HTR-8/SVneo (cell line): ENCODE data around the gene PHF23.
"Not testable (repeated sequence)": the region's sequence is repeated elsewhere in the genome, so short reads cannot be mapped to it uniquely, and the experiment has no call there.

Source experiments
- DNase-seq: peaks from one replicate; pipeline ENCODE4 v3.0.0; 2011; ENCODE audit warnings: low spot score, mixed read lengths; ENCODE audit not compliant: insufficient read length
- FAIRE-seq: peaks from 2 replicates; lab custom pipeline; 2011; peaks lifted over from hg19 to GRCh38; lab: Jason Lieb, UNC

PHF23 gene

GRCh38 chr17:7259555-7259889 lies 20.3 kb upstream of the PHF23 start:
- no peak for FAIRE-seq
- DNase-seq, result no peak

DNA sequence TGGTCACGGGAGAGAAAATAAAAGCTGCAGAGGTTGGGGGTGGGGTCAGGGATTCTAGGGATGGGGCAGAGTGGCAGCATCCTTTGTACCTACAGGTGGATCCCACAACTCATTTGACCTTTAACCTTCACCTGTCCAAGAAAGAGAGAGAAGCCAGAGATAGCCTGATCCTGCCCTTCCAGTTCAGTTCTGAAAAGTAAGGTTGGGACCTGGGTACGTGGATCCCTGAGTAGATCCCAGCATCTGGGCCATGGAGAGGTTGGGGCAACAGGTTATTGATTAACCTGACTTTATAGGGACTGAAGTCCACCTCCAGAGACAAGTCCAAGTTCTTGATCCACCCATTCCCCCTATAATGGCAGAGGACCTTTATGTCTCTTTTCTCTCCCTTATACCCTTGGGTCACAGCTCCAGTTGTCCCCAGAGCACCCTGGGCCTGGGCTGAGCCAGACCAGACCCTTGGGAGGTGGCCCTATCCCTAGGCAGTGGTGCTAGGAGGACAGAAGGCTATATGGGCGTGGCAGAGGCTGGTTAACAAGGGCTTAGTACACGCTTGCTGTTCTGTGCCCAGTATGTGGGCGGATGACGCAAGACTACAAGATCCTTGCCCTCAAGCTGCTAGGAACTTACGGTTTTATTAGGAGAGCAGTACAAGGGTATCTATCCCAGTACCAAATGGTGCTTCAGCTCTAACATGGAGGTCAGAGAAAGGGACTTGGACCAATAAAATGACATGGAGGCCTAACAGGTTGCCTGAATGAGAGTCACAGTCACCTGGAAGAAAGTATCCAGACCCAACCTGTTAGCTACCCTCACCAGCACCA lies 19.7 kb upstream of the PHF23 start:
- DNase-seq, result no peak
- no peak for FAIRE-seq

DNA sequence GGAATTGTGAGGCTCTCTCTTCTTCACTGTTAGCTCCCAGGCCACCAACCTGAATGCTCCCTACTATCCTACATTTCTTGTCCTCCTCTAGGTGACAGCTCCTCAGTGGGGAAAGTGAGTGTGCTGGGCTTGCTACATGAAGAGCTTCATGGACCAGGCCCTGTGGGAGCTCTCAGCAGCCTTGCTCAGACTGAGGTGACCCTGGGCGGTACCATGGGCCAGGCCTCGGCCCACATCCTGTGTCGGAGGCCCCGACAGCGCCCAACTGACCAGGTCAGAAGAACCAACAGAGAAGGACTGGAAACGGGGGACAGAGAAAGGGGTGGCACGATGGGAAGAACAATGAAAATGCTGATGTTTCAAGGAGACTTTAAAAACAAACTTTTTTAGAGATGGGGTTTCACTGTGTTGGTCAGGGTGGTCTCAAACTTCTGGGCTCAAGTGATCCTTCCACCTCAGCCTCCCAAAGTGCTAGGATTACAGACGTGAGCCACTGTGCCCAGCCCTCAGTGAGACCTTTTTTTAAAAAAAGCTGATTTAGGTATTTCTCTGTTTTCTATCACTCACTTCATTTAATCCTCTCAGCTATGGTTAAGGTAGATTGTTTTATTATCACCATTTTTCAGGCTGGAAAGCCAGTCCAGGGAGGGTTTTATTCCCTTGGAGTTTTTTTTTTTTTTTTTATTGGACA lies 17.7 kb upstream of the PHF23 start:
- no peak for FAIRE-seq
- no peak for DNase-seq

DNA sequence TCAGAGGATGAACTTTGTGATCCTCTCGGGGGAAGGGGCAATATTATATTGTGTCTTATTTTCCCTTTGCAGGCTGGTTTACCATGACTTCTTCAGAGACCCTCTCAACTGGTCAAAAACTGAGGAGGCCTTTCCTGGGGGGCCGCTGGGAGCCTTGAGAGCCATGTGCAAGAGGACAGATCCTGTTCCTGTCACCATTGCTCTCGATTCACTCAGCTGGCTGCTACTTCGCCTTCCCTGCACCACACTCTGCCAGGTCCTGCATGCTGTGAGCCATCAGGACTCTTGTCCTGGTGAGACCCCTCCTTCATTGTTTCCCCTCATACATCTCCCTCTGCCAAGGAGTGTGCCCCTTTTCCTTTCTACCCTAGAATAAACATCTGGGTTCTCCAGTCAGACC lies 15.3 kb upstream of the PHF23 start:
- no peak for DNase-seq
- no peak for FAIRE-seq

DNA sequence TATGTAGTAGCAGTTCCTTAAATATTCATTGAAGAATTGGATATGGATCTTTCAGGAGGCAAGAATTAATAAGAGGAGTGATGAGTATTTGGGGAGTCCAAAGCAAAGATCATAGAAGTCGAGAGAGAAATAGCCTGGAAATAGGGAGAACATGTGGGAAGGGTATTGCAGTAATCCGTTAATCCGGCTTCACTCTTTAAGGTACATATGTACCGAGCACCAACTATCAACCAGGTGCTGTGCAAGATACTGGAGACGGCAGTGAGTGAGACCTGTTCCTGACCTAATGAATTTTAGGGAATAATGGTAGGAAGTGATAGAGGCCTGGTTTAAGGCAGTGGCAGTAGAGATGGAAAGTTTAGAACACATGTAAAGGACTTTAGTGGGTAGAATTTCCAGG lies 13.8 kb upstream of the PHF23 start:
- no peak for DNase-seq
- no peak for FAIRE-seq

DNA sequence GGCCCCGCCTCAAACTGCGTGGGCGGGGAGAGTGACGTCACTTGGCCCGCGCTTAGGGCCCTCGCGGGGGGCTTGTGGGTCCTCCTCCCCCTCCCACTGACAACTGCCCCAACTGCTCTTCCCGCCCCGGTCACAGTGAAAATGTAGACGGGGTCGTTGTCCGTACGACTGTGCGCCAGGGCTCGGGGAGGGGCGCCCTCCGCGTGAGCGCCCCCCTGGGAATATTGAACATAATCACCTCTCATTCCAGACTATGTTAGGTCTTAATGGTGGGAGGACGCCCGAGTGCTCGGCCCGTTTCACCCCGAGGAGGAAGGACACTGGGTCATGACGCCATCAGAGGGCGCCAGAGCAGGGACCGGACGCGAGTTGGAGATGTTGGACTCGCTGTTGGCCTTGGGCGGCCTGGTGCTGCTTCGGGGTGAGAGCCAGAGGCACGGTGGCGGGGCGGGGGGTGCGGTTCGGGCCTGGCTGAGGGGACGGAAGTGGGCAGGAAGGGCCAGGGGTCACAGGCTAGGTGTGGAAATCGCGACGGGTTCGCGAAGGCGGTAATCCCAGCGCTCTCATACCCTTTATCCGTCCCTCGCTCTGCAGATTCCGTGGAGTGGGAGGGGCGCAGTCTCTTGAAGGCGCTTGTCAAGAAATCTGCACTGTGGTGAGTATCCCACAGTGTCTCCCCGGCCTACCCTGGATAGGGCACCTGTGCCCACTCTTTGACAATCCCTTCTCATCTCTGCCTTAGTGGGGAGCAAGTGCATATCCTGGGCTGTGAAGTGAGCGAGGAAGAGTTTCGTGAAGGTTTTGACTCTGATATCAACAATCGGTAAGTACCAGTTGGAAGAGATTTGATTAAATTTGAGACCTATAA lies 13.2 kb upstream of the PHF23 start, which contains the start of gene ELP5:
Gene ELP5, plus strand, starts transcription at position 40 of the 868 bp plus-strand sequence. Its CDS starts 336 bp downstream, at position 376.
- FAIRE-seq, result no peak
- DNase-seq, result peak; percentile 97

- peak; percentile 99 for DNase-seq
Measured at GRCh38 chr17:7251661-7252175, 12.5 kb upstream of the PHF23 start, which contains the start of gene CTDNEP1. CTDNEP1 (minus strand) TSS chr17:7251734; CDS start chr17:7251296, 438 bp downstream.

DNA sequence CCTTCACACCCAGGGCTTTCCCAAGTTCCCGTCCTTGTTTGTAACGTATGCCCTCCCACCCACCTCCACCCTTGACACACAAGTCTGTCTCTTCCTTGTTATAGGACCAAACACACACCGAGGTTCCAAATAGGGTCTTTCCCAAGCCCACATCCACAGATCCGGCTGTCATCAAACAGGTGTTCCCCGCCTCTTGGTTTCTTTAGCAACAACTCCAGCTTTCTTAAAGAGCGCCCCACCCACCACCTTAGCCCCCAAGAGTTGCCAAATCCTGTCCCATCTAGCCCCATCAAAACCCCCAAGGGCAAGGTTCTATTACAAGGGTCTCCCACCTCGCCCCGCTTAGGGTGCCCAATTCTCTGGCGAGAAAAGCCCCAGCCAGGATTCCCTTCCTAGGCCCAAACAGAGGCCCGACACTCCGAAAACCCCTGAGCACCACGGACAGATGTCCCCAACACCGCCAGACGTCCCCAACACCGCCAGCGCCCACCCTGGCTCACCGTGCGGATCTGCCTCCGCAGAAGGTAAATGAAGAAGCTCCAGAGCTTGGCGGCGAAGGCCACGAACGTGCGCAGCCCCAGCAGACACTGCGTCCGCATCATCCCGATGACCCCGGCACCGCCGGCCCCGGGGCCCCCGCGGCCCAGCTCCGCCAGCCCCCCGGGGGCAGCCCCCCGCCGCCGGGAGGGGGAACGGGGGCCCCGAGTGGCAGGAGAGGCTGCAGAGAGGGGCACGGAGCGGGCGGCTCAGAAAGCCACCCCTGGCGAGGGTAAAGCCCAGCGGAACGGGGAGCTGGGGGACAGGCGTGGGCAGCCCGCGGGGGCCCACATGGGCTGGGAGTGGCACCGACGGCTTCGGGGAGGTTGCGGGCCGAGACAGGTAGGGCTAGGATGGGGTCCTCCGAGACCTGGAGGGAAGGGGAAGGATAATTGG lies 11.7 kb upstream of the PHF23 start:
- no peak for FAIRE-seq

More at GRCh38 chr17:7251661-7252175, 12.5 kb upstream of the PHF23 start, which contains the start of gene CTDNEP1:
- FAIRE-seq, result peak; percentile 99

GRCh38 chr17:7249830-7250229 lies 10.6 kb upstream of the PHF23 start:
- DNase-seq, result no peak

More for the DNA sequence above, 11.7 kb upstream of the PHF23 start:
- no peak for DNase-seq

GRCh38 chr17:7249214-7249613 lies 10.0 kb upstream of the PHF23 start:
- DNase-seq, result no peak
- no peak for FAIRE-seq

More at GRCh38 chr17:7249830-7250229, 10.6 kb upstream of the PHF23 start:
- no peak for FAIRE-seq

DNA sequence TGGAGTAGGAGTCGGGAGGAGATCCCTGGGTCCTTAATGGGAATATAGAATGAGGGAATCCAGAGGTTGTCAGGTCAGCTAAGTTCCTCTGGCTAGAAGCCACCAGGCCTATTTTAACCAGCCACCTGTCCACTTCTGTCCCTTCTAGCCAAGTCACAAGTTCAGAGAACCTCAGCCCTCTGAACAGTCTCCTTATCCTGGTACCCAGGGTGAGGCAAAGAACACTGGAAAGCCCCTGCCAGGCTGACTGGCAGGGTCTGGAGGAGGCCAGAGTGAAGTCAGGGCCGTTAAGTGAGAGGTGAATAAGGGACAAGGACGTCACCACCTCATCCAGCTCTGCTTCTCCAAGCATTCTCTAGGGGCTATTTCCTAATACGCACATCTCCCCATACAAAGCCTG lies 9.5 kb upstream of the PHF23 start:
- FAIRE-seq (no peak), DNase-seq (no peak)

- FAIRE-seq (no peak), DNase-seq (no peak)
Measured at GRCh38 chr17:7246779-7247178, 7.5 kb upstream of the PHF23 start.

GRCh38 chr17:7243838-7244237 lies 4.6 kb upstream of the PHF23 start:
- DNase-seq, FAIRE-seq: not testable (repeated sequence)

GRCh38 chr17:7243453-7243729 lies 4.1 kb upstream of the PHF23 start:
- DNase-seq (no peak), FAIRE-seq (no peak)

- DNase-seq, result peak; percentile 90
- no peak for FAIRE-seq
Measured at GRCh38 chr17:7242717-7243452, 3.6 kb upstream of the PHF23 start.

DNA sequence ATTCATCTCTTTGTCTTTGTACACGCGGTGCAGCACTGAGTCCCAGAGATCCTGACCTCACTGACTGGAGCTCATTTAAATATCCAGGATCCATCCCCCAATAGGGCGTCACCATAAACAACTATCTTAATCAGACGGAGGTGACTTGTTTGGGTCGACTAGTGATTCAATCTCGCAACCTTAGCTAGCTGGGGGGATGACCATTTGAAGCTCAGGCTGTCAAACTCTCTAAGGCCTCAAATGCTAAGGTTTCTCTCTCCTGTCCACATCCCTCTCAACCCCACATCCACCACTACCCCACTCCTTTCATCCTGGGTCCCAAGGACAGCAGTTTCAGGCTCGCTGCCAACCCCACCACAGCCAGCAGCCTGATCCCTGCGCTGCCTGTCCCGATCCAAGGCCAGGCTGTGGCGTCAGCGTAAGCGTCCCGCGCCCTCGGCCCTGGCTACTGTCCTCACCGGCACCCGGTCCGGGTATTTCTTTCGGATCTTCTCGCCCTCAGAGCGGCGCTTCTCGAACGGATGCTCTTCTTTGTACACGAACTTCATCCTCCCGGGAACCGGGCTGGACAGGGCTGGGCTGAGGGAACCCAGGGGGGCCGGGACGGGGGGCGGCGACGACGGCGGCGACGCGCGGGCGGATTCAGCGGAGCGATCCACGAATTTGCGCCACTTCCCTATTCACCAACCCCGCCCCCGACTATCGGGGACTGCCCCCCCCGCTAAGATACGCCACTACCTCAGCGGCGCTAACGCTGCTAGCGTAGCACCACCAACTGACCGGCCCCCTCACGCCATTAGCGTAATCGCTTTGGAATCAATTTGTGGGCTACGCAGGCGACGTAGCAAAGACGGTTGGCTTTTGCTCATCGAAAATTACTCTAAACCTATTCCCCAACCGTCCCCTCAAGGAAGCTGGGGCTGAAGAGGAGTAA lies 2.8 kb upstream of the PHF23 start, which contains the start of gene GABARAP:
Gene GABARAP, minus strand, starts transcription at position 667 of the 934 bp plus-strand sequence. Its CDS starts 119 bp downstream, at position 548.
- DNase-seq (no peak), FAIRE-seq (peak; percentile 98)

DNA sequence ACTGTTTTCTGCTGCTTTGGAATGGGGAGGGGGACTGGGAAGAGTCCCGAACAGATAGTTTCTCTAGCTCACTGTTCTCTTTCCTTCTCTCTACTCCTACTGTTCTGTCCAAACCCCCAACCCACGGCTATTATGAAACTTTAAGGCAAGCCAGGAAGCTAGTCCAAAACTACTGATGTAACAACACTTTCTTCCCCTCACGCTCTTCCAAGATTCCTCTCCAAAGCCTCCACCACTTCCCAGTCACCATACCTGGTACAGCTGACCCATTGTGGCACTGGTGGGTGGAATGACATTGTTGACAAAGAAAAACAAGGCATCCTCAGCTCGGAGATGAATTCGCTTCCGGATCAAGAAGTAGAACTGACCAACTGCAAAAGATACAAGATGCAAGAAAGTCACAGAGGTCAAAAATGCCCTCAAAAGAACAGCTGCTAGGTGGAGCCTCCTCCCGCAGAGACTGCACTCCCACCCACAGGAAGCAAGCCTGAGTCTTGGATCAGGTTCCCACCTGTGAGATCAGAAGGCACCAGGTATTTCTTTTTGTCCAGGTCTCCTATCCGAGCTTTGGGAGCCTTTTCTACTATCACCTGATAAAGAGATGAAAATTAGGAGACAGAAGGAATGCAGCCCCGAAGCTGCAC lies 2.0 kb upstream of the PHF23 start:
- peak; percentile 9 for FAIRE-seq
- no peak for DNase-seq
